ENCODE results near the gene CNOT6.

The CNOT6 gene

GRCh38 chr5:180603076-180603594 is 109.0 kb downstream of the CNOT6 start:
- DNase-seq: no peak

- no peak for DNase-seq
Measured at GRCh38 chr5:180604271-180604670, 110.1 kb downstream of the CNOT6 start.

- DNase-seq: peak; percentile 71
Measured at GRCh38 chr5:180605554-180606214, 111.5 kb downstream of the CNOT6 start.

GRCh38 chr5:180606215-180606785 is 112.1 kb downstream of the CNOT6 start:
- no peak for DNase-seq

GRCh38 chr5:180607861-180608571 is 113.8 kb downstream of the CNOT6 start:
- DNase-seq: no peak

GRCh38 chr5:180608572-180609310 is 114.6 kb downstream of the CNOT6 start:
- DNase-seq: no peak

- DNase-seq: no peak
Measured at GRCh38 chr5:180609386-180609785, 115.2 kb downstream of the CNOT6 start.

GRCh38 chr5:180609817-180610550 is 115.8 kb downstream of the CNOT6 start:
- DNase-seq: no peak

- peak; percentile 86 for DNase-seq
Measured at GRCh38 chr5:180611140-180611850, 117.1 kb downstream of the CNOT6 start.

- DNase-seq: no peak
Measured at GRCh38 chr5:180612683-180613082, 118.5 kb downstream of the CNOT6 start.

GRCh38 chr5:180613188-180613813 is 119.1 kb downstream of the CNOT6 start:
- DNase-seq: no peak

- no peak for DNase-seq
Measured at GRCh38 chr5:180613814-180614188, 119.6 kb downstream of the CNOT6 start.

- DNase-seq: no peak
Measured at GRCh38 chr5:180618487-180618828, 124.3 kb downstream of the CNOT6 start.

GRCh38 chr5:180618829-180619562 is 124.8 kb downstream of the CNOT6 start:
- no peak for DNase-seq

- no peak for DNase-seq
Measured at GRCh38 chr5:180619563-180619915, 125.4 kb downstream of the CNOT6 start.

- no peak for DNase-seq
Measured at GRCh38 chr5:180620014-180620413, 125.8 kb downstream of the CNOT6 start.

GRCh38 chr5:180621311-180621710 is 127.1 kb downstream of the CNOT6 start:
- DNase-seq: no peak

GRCh38 chr5:180622910-180623309 is 128.7 kb downstream of the CNOT6 start:
- DNase-seq: no peak

GRCh38 chr5:180623411-180623834 is 129.2 kb downstream of the CNOT6 start:
- DNase-seq: no peak

GRCh38 chr5:180623844-180624243 is 129.7 kb downstream of the CNOT6 start:
- DNase-seq: no peak

- no peak for DNase-seq
Measured at GRCh38 chr5:180624587-180624986, 130.4 kb downstream of the CNOT6 start.

Data from DMS53 (cell line).